HG02840 (cell line): Measurements from ENCODE around the gene PSMD11.
"Not testable (repeated sequence)": the region's sequence is repeated elsewhere in the genome, so short reads cannot be mapped to it uniquely, and the experiment has no call there.

ENCODE experiments used
- ATAC-seq: cut with Tn5 transposase; IDR thresholded peaks from one replicate; pipeline ENCODE4 v1.9.1; 2021; ENCODE audit warnings: mild to moderate bottlenecking, moderate library complexity, moderate number of reproducible peaks; ENCODE audit not compliant: unreplicated experiment, low FRiP score

PSMD11 gene

DNA sequence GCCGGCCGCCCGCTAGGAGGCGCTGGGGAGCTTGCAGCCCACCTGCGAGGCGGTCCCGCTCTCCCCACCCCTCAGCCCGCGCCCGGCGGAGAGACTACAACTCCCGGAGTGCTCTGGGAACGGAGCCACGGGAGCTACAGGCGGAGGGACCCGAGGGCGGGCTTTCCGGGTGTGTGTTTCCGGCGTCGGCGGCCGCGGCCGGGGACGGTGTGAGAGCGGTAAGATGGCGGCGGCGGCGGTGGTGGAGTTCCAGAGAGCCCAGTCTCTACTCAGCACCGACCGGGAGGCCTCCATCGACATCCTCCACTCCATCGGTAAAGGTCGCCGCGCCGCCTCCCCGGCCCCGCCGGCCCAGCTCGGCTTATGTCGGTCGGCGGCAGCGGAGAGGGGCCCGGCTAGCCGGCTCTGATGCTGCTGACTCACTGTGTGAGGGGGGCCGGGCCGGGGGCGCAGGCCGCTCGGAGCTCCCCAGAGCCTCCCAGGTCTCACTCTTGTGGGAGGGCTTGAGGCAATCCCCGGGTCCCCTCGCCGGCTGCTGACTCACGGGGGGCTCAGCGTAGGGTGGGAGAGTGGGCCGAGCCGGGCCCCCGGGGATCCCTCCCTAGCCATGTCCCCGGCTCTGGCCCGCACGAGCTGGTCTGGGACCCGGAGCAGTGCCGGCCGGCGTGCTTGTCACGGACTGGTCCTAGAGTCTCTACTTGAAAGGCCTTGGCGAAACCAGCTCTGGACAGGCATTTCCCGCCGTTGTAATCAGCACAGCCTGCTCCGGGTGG, at the start of gene PSMD11:
PSMD11 (plus strand) TSS at position 210 of the 773 bp plus-strand sequence; CDS start at position 224, 14 bp downstream.
- ATAC-seq = peak; percentile 89

DNA sequence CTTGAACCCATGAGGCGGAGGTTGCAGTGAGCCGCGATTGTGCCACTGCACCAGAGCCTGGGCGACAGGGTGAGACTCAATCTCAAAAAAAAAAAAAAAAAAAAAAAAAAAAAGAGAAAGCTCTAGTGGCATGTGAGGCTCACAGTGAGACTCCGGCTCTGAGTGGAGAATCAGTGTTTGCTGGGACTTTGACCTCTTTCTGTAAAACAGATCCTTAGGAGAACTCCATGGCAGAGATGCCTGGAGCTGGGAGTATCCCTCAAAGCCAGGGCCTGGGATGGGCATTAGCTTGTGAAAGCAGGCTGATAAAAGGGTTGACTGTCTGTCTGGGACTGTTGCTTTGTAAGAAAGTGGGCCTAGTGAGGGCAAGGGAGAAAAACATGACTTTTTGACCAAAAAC, 48.0 kb upstream of the PSMD11 start:
- ATAC-seq = no peak

DNA sequence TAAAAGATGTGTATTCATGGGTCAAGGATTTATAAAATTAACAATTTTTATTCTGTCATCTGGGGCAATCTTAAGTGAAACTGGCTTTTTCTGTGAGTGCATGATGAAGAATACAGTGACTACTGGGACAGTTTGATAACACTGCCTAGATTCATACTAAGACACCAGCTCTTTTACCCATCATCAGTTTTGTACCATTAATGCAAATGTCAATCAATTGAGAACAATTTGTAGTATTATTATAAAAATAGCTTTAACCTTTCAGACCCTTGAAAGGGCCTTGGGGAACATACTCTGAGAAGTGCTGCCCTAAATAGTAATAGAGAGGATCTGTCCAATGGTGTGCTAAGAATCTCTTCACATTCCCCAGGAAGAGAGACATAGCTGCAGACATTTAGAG, 45.4 kb upstream of the PSMD11 start:
- ATAC-seq = no peak

DNA sequence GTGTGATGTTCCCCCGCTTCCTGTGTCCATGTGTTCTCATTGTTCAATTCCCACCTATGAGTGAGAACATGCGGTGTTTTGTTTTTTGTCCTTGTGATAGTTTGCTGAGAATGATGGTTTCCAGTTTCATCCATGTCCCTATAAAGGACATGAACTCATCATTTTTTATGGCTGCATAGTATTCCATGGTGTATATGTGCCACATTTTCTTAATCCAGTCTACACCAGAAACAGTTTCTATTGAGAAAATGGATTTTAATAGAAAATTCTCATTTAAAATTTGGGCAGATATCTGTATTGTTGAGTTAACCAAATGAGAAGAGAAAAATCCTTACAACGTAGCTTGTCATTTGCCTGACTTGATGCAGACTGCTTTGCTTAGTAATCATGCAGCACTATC, 34.2 kb upstream of the PSMD11 start:
- not testable (repeated sequence) for ATAC-seq

DNA sequence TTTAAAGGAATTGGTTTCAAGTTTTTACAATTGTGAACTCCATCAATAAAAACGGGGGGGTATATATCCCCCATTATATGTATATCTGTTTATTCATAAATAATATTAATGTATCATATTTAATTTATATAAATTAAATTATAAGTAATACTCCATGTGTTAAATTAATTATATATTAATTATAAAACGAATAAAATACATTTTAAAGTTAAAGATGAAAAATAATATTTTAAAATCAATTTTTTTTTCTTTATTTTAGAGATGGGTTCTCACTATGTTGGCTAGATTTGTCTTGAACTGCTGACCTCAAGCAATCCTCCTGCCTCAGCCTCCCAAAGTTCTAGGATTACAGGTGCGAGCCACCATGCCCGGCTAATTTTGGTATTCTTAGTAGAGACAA, 17.4 kb upstream of the PSMD11 start:
- no peak for ATAC-seq

DNA sequence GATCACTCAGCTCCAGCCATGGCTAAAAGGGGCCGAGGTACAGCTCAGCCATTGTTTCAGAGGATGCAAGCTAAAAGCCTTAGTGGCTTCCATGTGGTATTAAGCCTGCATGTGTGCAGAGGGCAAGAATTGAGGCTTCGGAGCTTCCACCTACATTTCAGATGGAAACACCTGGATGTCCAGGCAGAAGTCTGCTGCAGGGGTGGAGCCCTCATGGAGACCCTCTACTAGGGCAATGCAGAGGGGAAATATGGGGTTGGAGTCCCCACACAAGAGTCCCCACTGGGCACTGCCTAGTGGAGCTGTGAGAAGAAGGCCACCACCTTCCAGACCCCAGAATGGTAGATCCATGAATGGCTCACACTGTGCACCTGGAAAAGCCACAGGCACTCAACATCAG, 14.7 kb upstream of the PSMD11 start:
- ATAC-seq = no peak

DNA sequence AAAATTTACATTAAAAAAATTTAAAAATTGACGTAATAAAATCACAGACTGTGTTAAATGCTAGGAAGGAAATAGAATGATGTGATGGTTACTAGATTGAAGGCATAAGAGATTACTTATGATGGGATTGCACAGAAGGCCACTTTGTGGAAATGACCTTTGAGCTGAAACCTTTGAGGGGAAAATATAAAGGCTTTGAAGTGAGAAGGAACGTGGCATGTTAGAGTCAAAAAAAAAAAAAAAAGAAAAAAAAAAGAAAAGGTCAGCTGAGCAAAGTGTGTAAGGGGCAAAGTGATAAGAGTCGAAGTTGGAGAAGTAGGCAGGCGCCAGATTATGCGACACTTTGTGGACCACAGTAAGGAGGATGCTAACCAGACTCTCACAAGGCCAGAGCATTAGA, 3.6 kb upstream of the PSMD11 start:
- ATAC-seq = no peak

DNA sequence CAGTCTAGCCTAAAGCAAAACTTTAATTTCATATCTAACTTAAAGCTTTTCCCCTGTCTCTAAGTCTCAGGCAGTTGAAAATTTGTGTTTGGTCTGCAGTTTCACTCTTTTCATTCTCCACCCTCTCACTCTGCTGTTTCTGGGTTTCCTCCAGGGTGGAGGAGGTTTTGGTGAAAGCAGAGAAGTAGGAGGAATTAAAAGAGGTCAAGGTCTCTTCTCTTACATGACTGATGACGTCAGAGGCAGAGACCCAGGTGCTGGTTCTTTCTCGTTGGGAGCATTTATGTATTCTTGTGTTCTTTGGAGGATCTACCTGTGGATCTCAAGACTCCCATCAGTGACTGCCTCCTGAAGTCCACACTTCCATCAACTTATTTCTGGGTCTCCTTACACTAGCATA, 2.4 kb upstream of the PSMD11 start:
- ATAC-seq = no peak

DNA sequence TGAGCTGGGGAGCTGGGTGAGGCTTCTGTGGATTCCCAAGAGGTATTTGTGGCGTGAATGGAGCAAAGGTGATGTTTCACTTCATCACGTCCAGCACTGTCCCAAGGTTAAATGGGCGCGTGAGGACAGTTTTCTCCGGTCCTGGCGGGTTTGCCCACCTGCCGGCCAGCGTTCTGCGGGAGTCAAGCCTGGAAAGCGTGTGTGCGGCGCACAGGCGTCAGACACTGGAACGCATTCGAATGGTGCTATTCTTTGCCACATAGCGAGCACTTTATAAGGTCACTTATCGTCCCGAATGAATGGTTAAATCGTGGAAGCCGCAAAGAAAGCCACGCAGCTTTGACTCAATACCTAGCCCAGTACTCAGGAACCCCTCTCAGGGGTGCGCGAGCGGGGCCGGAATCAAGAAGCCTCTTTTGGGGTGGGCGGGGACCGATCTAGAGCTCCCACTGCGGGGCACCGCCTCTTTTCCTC, 446 bp upstream of the PSMD11 start:
- no peak for ATAC-seq

DNA sequence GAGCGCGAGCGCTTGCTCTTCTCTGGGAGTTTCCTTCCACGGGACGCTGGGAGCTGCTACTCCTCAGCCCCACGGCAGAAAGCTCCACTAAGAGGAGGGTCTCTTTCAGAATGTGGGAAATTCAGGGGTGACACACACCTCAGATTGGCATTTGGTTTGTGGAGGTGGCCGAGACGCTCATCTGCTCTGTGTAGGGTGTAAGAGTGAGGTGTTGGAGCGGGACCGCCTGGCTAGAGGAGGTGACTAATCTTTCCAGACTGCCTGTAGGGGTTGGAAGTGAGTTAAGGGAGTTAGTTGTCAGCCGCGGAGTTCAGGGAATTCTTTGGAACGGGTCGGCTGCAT, 735 bp downstream of the PSMD11 start:
- ATAC-seq = peak; percentile 26

DNA sequence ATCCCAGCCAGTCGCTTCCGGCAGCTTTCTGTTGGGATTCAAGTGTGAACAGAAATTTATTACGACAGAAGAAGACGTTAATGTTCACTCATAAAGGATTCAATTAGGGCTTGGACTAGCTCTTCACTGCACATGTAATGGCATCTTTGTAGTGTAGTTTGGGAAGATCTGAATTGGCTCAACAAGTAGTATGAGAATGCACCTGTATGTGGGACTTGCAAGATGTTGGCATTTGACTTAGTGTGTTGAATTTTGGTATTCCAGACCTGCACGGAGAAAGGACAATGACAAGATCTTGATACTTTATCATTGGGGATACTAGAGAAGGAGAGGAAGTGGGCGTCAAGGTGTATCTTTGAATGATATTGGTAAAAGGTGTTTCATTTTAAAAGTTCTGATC, 1.2 kb downstream of the PSMD11 start:
- ATAC-seq = no peak

DNA sequence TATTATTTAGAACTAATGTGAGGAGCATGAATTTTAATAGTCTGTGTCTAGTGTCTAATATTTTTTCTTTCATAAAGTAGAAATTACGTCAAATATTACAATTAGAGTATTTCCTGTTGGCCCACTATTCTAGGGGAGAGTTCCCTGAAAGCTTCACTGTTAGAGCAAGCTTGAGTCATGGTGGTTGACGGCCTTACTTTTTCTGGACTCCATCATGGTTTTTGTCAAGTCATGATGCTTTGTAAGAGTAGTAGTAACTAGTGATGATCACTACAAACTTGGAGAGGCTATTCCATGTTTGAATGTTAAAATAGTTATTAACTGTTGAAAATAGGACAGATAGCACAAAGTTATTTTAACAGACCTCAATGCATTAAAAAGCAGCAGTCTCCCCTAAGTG, 1.7 kb downstream of the PSMD11 start:
- ATAC-seq = no peak

DNA sequence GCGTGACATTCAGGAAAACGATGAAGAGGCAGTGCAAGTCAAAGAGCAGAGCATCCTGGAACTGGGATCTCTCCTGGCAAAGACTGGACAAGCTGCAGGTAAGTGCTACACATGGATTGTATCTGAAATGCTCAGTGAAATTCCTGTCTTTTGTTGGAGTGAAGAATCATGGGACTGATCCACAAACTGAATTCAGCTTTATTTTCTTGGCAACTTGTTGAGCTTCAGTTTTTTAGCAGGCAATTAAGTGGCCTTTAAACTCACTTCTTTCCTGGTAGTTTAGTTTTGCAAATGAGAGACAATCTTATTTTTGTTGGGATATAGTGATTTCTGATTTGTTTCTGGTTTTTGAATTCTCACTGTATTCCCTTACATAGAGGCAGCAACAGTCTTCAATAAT, 2.6 kb downstream of the PSMD11 start:
- no peak for ATAC-seq

DNA sequence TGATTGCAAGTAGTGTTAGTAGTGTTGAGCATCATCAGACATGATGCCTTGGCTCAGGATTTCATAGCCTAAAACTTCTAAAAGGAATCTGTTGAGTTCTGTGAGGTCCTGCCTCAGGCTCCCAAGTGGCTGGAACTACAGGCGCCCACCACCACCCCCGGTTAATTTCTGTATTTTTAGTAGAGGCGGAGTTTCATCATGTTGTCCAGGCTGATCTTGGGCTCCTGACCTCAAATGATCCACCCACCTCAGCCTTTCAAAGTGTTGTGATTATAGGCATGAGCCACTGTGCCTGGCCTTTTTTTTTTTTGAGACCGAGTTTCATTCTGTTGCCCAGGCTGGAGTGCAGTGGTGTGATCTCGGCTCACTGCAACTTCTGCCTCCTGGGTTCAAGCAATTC, 5.7 kb downstream of the PSMD11 start:
- ATAC-seq = no peak

DNA sequence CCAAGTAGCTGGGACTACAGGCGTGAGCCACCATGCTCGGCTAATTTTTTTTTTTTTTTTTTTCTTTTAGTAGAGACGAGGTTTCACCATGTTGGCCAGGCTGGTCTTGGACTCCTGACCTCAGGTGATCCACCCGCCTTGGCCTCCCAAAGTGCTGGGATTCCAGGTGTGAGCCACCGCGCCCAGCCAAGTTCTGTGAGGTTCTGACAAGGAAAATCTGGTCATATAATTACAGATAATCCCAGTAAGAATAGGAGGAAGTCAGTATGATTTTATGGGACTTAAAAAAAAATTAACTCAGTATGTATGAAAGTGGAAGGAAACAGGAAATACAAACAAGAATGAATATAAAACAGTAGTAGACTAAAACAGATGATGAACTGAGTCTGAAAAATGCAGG, 6.1 kb downstream of the PSMD11 start:
- not testable (repeated sequence) for ATAC-seq

DNA sequence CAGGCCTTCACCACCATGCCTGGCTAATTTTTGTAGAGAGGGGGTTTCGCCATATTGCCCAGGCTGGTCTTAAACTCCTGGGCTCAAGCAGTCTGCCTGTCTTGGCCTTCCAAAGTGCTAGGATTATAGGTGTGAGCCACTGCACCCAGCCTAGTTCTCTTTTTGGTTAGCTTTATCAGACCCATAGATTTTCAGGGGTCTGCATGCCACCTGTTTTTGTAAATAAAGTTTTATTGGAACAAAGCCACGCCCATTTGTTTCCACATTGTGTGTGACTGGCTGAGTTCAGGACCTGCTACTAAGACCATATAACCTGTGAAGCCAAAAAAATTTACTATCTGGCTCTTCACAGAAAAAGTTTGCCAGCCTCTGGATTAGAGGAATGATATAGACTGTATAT, 7.6 kb downstream of the PSMD11 start:
- ATAC-seq = no peak

DNA sequence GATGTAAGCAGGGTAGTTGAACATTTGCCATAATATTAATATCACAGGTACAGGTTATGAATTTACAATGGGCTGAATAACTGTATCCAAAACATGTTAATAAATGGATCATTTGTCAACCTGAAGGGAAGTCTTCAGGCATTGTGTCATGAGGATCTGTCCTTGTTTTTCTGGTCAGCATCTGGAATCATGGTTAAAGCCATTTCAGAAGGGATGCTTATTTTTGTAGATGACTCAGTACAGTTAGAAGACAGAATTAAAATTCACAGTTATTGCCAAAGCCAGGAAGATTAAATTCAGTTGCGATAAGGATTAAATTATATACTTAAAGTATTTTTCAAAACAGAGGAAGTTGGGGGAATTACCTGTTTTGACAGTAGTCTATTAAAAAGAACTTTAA, 8.0 kb downstream of the PSMD11 start:
- ATAC-seq = no peak

DNA sequence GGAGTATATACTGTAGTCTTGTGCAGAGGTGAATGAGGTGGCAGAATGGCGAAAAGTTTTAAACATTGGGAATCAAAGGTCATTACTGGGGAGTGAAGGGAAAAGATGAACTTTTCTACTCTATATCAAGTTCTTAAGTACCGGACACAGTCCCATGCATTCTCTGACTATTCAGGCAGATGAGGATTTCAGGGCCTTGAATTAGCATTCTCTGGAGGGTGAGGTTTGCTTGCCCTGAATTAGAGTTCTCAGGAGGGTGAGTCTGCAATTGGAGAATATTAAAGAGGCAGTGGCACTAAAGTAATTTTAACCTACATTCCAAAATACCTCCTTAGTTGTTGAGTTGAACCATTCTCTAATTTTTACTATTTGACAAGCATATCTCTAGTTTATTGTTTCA, 9.1 kb downstream of the PSMD11 start:
- ATAC-seq = no peak

DNA sequence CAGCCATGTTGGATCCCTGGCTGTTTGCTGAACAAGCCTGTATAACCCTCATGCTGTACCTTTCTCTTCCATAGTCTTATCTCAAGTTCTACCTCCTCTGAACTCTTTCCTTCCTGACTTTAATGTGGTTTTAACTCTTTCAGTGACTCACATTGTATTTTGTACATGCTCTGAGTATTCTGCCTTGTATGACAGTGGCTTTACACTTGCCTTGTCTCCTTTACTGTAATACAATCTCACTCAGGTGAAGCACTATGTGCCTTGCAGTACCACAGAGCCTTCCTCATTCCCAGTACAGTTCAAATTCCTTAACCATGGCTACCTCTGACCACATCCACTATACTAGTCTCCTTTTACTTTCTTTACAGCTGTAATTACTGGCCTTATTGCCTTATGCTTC, 14.1 kb downstream of the PSMD11 start:
- no peak for ATAC-seq

DNA sequence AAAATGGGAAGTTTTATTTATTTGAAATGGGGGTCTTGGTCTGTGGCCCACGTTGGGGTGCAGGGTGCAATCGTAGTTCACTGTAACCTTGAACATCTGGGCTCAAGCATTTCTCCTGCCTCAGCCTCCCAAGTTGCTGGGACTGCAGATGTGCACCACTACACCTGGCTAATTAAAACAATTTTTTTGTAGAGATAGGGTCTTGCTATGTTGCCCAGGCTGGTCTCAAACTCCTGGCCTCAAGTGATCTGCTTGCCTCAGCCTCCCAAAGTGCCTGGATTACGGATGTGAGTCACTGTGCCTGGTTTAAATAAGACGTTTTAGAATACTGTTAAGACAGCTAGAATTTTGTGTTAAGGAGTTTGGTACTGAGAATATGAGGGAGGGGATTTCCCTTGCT, 15.7 kb downstream of the PSMD11 start:
- ATAC-seq = no peak

DNA sequence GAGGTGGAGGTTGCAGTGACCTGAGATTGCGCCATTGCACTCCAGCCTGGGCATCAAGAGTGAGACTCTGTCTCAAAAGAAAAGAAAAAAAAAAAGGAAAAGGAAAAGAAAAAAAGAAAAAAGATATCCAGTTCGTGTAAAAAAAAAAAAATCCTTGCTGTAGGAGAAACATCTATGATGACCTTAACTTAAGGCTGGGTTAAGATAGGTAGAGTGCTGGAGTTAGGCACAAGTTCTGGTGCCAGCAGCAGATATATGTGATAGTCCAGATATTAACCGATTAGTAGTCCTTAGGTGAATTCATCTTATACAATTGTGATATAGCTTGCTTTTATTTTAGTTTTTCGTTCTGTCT, 17.2 kb downstream of the PSMD11 start:
- no peak for ATAC-seq

DNA sequence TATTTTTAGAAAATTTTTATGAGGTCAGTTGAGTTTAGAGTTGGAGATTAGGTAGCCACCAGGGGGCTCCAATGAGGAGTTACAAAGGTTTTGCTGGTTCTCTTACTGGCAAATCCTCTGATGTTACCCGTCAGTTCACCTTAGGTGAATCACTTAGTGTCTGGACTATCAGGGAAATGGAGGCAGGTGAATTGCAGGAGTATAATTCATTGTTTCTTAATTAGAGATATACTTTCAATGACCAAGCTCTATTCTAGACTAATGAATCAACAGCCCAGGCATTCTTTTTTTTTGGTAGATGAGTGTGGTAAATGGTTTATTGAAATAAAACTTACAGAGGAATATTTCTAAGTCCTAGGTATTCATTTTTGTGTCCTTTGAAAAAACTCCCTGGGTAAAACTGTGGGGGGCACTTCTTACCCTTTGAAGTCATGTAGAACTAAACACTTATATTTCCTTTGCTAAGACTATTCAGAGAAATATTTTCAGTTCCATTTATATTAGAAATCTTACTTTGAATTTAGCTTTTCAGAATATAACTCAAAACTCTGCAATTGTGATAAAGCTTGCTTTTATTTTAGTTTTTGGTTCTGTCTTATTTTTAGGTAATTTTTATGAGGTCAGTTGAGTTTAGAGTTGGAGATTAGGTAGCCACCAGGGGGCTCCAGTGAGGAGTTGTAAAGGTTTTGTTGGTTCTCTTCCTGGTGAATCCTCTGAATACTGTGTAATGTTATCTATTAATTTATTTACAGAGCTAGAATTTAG, 17.7 kb downstream of the PSMD11 start:
- ATAC-seq = no peak
